AG04450 (cell line): ENCODE measurements around the gene ZC2HC1B. TPM values are rescaled to one million over a fixed set of nuclear protein-coding genes. Genes with fewer than 3 reads are reported as not detected.
"Not testable (repeated sequence)": the region's sequence is repeated elsewhere in the genome, so short reads cannot be mapped to it uniquely, and the experiment has no call there.

Source experiments
- CTCF ChIA-PET: fragments of 300-600, 350-600 bp; formaldehyde crosslinking; extraction: SDS; loops from one replicate; lab custom pipeline; 2022; ENCODE audit warnings: antibody characterized with exemption, inconsistent platforms; lab: Charles Lee
- POLR2A ChIA-PET: fragments of 350-600 bp; formaldehyde crosslinking; extraction: SDS; loops from one replicate; lab custom pipeline; 2021; ENCODE audit warnings: antibody characterized with exemption, inconsistent platforms; lab: Yijun Ruan, JAX
- DNase-seq: peaks from one replicate; pipeline ENCODE4 v3.0.0-alpha.2; 2011; ENCODE audit warnings: low read depth, low spot score
- H3K27ac ChIP-seq: one replicate; pipeline ENCODE4 v1.5.1; 2012; ENCODE audit warnings: low read depth, low read length, control low read depth
- H3K27me3 ChIP-seq: one replicate; pipeline ENCODE4 v1.6.0; 2012; ENCODE audit warnings: low read length; ENCODE audit not compliant: control insufficient read depth, insufficient read depth
- H3K4me3 ChIP-seq: 2 replicates; pipeline ENCODE4 v1.5.1; 2011; ENCODE audit warnings: mild to moderate bottlenecking, low read depth, low read length, control low read depth
- H3K9me3 ChIP-seq: 2 replicates; pipeline ENCODE4 v1.5.1; 2012; ENCODE audit warnings: low read length; ENCODE audit not compliant: control insufficient read depth, insufficient read depth
- CTCF ChIP-seq: IDR thresholded peaks from 2 replicates; pipeline ENCODE4 v1.5.1; 2011; ENCODE audit warnings: low read depth, low read length, control low read depth, inconsistent platforms
- polyA plus RNA-seq: library from polyadenylated mRNA; depleted of rRNA; stranded (reverse); fragments of >200 nt; gene quantifications from 2 replicates; pipeline ENCODE4 v1.2.3, GENCODE V29; 2011

ZC2HC1B gene
- polyA plus RNA-seq, 1 experiment, result not detected

GRCh38 chr6:143845033-143845432 lies 19.2 kb upstream of the ZC2HC1B start:
- H3K9me3 ChIP-seq, result no peaks in the 10 kb centered on the region; the same call in 1 of the 2 replicates
- no peak for DNase-seq
- CTCF ChIA-PET, result interaction anchor here (0.9 to 3.0 kb wide), 2 partner anchors 168 to 269 kb away, joined by 3 to 26 read pairs; no protein-coding TSS in a partner anchor
- H3K27ac ChIP-seq, result no peak overlapping the region
- H3K27me3 ChIP-seq, result no peaks in the 10 kb centered on the region
- no peak overlapping the region for H3K4me3 ChIP-seq
- POLR2A ChIA-PET, result no interaction called here
- TF ChIP-seq CTCF, result no peak

GRCh38 chr6:143851706-143852105 lies 12.6 kb upstream of the ZC2HC1B start:
- CTCF ChIA-PET, DNase-seq, H3K27ac ChIP-seq, H3K9me3 ChIP-seq, H3K4me3 ChIP-seq, POLR2A ChIA-PET, H3K27me3 ChIP-seq: not testable (repeated sequence)

DNA sequence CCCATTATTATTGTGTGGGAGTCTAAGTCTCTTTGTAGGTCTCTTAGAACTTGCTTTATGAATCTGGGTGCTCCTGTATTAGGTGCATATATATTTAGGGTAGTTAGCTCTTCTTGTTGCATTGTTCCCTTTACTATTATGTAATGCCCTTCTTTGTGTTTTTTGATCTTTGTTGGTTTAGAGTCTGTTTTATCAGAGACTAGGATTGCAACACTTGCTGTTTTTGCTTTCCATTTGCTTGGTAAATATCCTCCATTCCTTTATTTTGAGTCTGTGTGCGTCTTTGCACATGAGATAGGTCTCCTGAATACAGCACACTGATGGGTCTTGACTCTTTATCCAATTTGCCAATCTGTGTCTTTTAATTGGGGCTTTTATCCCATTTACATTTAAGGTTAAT lies 9.2 kb upstream of the ZC2HC1B start:
- CTCF ChIA-PET, H3K27ac ChIP-seq, H3K27me3 ChIP-seq, H3K4me3 ChIP-seq, POLR2A ChIA-PET, H3K9me3 ChIP-seq, DNase-seq: not testable (repeated sequence)

GRCh38 chr6:143856762-143857161 lies 7.5 kb upstream of the ZC2HC1B start:
- POLR2A ChIA-PET, H3K27me3 ChIP-seq, DNase-seq, H3K27ac ChIP-seq, H3K9me3 ChIP-seq, H3K4me3 ChIP-seq, CTCF ChIA-PET: not testable (repeated sequence)

GRCh38 chr6:143857651-143858050 lies 6.6 kb upstream of the ZC2HC1B start:
- TF ChIP-seq CTCF, result no peak
- H3K9me3 ChIP-seq, result no peaks in the 10 kb centered on the region
- no peak overlapping the region for H3K4me3 ChIP-seq
- H3K27ac ChIP-seq, result no peak overlapping the region
- no peak for DNase-seq
- CTCF ChIA-PET, result no interaction called here
- POLR2A ChIA-PET, result no interaction called here
- H3K27me3 ChIP-seq, result no peaks in the 10 kb centered on the region

GRCh38 chr6:143859891-143860660 lies 4.2 kb upstream of the ZC2HC1B start:
- CTCF ChIA-PET, result interaction anchor here (0.8 to 2.3 kb wide), 2 partner anchors 285 to 322 kb away, joined by 3 to 9 read pairs; no protein-coding TSS in a partner anchor
- Histone ChIP-seq H3K4me3 (no peak overlapping the region), H3K9me3 (no peaks in the 10 kb centered on the region), H3K27me3 (no peaks in the 10 kb centered on the region), H3K27ac (no peak overlapping the region)
- no peak for TF ChIP-seq CTCF
- no peak for DNase-seq
- POLR2A ChIA-PET, result interaction anchor here (0.8 kb wide), 1 partner anchor 17 kb away, joined by 3 read pairs; the partner anchor contains the start of gene LTV1
